LNCAP (cell line): ENCODE data around the gene RELL1.

ENCODE experiments used
- CTCF ChIP-seq: fragments of 450-650 bp; IDR thresholded peaks from 2 replicates; pipeline ENCODE4 v1.5.1; 2017; ENCODE audit warnings: mild to moderate bottlenecking

Gene RELL1

GRCh38 chr4:37710491-37710890, 24.3 kb upstream of the RELL1 start:
- no peak for TF ChIP-seq CTCF

GRCh38 chr4:37706032-37706431, 19.9 kb upstream of the RELL1 start:
- no peak for TF ChIP-seq CTCF

- TF ChIP-seq CTCF: no peak
Measured at GRCh38 chr4:37705571-37705970, 19.4 kb upstream of the RELL1 start.

GRCh38 chr4:37699868-37700481, 13.8 kb upstream of the RELL1 start:
- TF ChIP-seq CTCF: no peak

- TF ChIP-seq CTCF: no peak
Measured at GRCh38 chr4:37697566-37697965, 11.4 kb upstream of the RELL1 start.

- TF ChIP-seq CTCF: no peak
Measured at GRCh38 chr4:37693450-37694190, 7.4 kb upstream of the RELL1 start.

GRCh38 chr4:37693030-37693429, 6.9 kb upstream of the RELL1 start:
- TF ChIP-seq CTCF: no peak

- TF ChIP-seq CTCF: no peak
Measured at GRCh38 chr4:37690976-37691375, 4.8 kb upstream of the RELL1 start.
